ENCODE measurements around the gene SAMD9L.

SAMD9L gene

GRCh38 chr7:93165447-93165846 is 17.3 kb upstream of the SAMD9L start:
- DNase-seq (ENCODE audit: insufficient read length) (no peak), FAIRE-seq (peak; percentile 89)
- TF ChIP-seq POLR2A (IDR thresholded peaks at IDR 0.05; ENCODE audit: low read depth, low read length) (no peak), TAF1 (IDR thresholded peaks at IDR 0.05; ENCODE audit: borderline replicate concordance, low read depth, low read length) (no peak)

- FAIRE-seq: no peak
- TF ChIP-seq POLR2AphosphoS5 (IDR thresholded peaks at IDR 0.05; ENCODE audit: low read depth, low read length) (no peak), TAF1 (IDR thresholded peaks at IDR 0.05; ENCODE audit: borderline replicate concordance, low read depth, low read length) (no peak), POLR2A (IDR thresholded peaks at IDR 0.05; ENCODE audit: low read depth, low read length) (no peak)
- no peak for DNase-seq (ENCODE audit: insufficient read length)
Observed at GRCh38 chr7:93164766-93165165, 16.6 kb upstream of the SAMD9L start.

GRCh38 chr7:93161181-93161762 is 13.1 kb upstream of the SAMD9L start:
- DNase-seq (ENCODE audit: insufficient read length): no peak
- TF ChIP-seq TAF1 (IDR thresholded peaks at IDR 0.05; ENCODE audit: borderline replicate concordance, low read depth, low read length): no peak
- no peak for TF ChIP-seq POLR2AphosphoS5 (IDR thresholded peaks at IDR 0.05; ENCODE audit: low read depth, low read length)
- TF ChIP-seq POLR2A (IDR thresholded peaks at IDR 0.05; ENCODE audit: low read depth, low read length): no peak
- FAIRE-seq: no peak

- no peak for FAIRE-seq
- DNase-seq (ENCODE audit: insufficient read length): no peak
- TF ChIP-seq POLR2A (IDR thresholded peaks at IDR 0.05; ENCODE audit: low read depth, low read length) (no peak), TAF1 (IDR thresholded peaks at IDR 0.05; ENCODE audit: borderline replicate concordance, low read depth, low read length) (no peak), POLR2AphosphoS5 (IDR thresholded peaks at IDR 0.05; ENCODE audit: low read depth, low read length) (no peak)
Observed at GRCh38 chr7:93160410-93160809, 12.2 kb upstream of the SAMD9L start.

- DNase-seq (ENCODE audit: insufficient read length) (no peak), FAIRE-seq (no peak)
- TF ChIP-seq TAF1 (IDR thresholded peaks at IDR 0.05; ENCODE audit: borderline replicate concordance, low read depth, low read length): no peak
- TF ChIP-seq POLR2A (IDR thresholded peaks at IDR 0.05; ENCODE audit: low read depth, low read length): no peak
- no peak for TF ChIP-seq POLR2AphosphoS5 (IDR thresholded peaks at IDR 0.05; ENCODE audit: low read depth, low read length)
Observed at GRCh38 chr7:93159490-93159889, 11.3 kb upstream of the SAMD9L start.

- no peak for FAIRE-seq
- no peak for DNase-seq (ENCODE audit: insufficient read length)
- TF ChIP-seq TAF1 (IDR thresholded peaks at IDR 0.05; ENCODE audit: borderline replicate concordance, low read depth, low read length) (no peak), POLR2AphosphoS5 (IDR thresholded peaks at IDR 0.05; ENCODE audit: low read depth, low read length) (no peak), POLR2A (IDR thresholded peaks at IDR 0.05; ENCODE audit: low read depth, low read length) (no peak)
Observed at GRCh38 chr7:93156884-93157283, 8.7 kb upstream of the SAMD9L start.

- FAIRE-seq (no peak), DNase-seq (ENCODE audit: insufficient read length) (no peak)
- TF ChIP-seq POLR2A (IDR thresholded peaks at IDR 0.05; ENCODE audit: low read depth, low read length): no peak
- TF ChIP-seq TAF1 (IDR thresholded peaks at IDR 0.05; ENCODE audit: borderline replicate concordance, low read depth, low read length): no peak
- TF ChIP-seq POLR2AphosphoS5 (IDR thresholded peaks at IDR 0.05; ENCODE audit: low read depth, low read length): no peak
Observed at GRCh38 chr7:93150200-93150835, 2.1 kb upstream of the SAMD9L start.

- DNase-seq (ENCODE audit: insufficient read length) (no peak), FAIRE-seq (peak; percentile 21)
- no peak for TF ChIP-seq POLR2AphosphoS5 (IDR thresholded peaks at IDR 0.05; ENCODE audit: low read depth, low read length)
- no peak for TF ChIP-seq TAF1 (IDR thresholded peaks at IDR 0.05; ENCODE audit: borderline replicate concordance, low read depth, low read length)
- no peak for TF ChIP-seq POLR2A (IDR thresholded peaks at IDR 0.05; ENCODE audit: low read depth, low read length)
Observed at GRCh38 chr7:93148727-93149126, 542 bp upstream of the SAMD9L start.

- DNase-seq (ENCODE audit: insufficient read length) (peak; percentile 7), FAIRE-seq (no peak)
Observed at GRCh38 chr7:93147363-93147762, 822 bp downstream of the SAMD9L start.

GRCh38 chr7:93146472-93147141 is 1.6 kb downstream of the SAMD9L start:
- TF ChIP-seq POLR2AphosphoS5 (IDR thresholded peaks at IDR 0.05; ENCODE audit: low read depth, low read length): no peak
- FAIRE-seq: peak; percentile 51
- DNase-seq (ENCODE audit: insufficient read length): no peak

More at GRCh38 chr7:93147363-93147762, 822 bp downstream of the SAMD9L start:
- TF ChIP-seq POLR2A (IDR thresholded peaks at IDR 0.05; ENCODE audit: low read depth, low read length) (0 out of 2 replicates have a peak, but pooled peaks have one; percentile 23), TAF1 (IDR thresholded peaks at IDR 0.05; ENCODE audit: borderline replicate concordance, low read depth, low read length) (no peak)

- no peak for TF ChIP-seq TAF1 (IDR thresholded peaks at IDR 0.05; ENCODE audit: borderline replicate concordance, low read depth, low read length)
- no peak for TF ChIP-seq POLR2A (IDR thresholded peaks at IDR 0.05; ENCODE audit: low read depth, low read length)
- no peak for TF ChIP-seq POLR2AphosphoS5 (IDR thresholded peaks at IDR 0.05; ENCODE audit: low read depth, low read length)
- FAIRE-seq: peak; percentile 38
- no peak for DNase-seq (ENCODE audit: insufficient read length)
Observed at GRCh38 chr7:93146036-93146435, 2.1 kb downstream of the SAMD9L start.

GRCh38 chr7:93145354-93145753 is 2.8 kb downstream of the SAMD9L start:
- FAIRE-seq (no peak), DNase-seq (ENCODE audit: insufficient read length) (no peak)
- no peak for TF ChIP-seq POLR2A (IDR thresholded peaks at IDR 0.05; ENCODE audit: low read depth, low read length)
- no peak for TF ChIP-seq POLR2AphosphoS5 (IDR thresholded peaks at IDR 0.05; ENCODE audit: low read depth, low read length)
- TF ChIP-seq TAF1 (IDR thresholded peaks at IDR 0.05; ENCODE audit: borderline replicate concordance, low read depth, low read length): no peak

Data from GM12892 (cell line).